Esophagus muscularis mucosa (tissue), 4 donors: Measurements from ENCODE around the gene GRID1.

Source experiments
- CTCF ChIP-seq, 3 experiments: fragments of 200-600 bp in 2 of 3; fragments of 450-650 bp in 1 of 3; sonication (generic) in 2 of 3; IDR thresholded peaks; one replicate each; pipeline ENCODE4 v1.5.1; 2017 to 2019; ENCODE audit warnings: antibody characterized with exemption in 3 of 3, mild to moderate bottlenecking in 2 of 3, moderate library complexity in 1 of 3
- EP300 ChIP-seq: sonication (generic); formaldehyde crosslinking; IDR thresholded peaks from one replicate; pipeline ENCODE4 v1.6.1; 2017; ENCODE audit warnings: antibody characterized with exemption
- POLR2A ChIP-seq: fragments of 450-650 bp; IDR thresholded peaks from one replicate; pipeline ENCODE4 v1.6.1; 2017; ENCODE audit warnings: antibody characterized with exemption, moderate library complexity, mild to moderate bottlenecking, low read depth

GRCh38 chr10:85978566-85979358, 387.8 kb downstream of the GRID1 start:
- TF ChIP-seq POLR2A (no peak), CTCF (IDR thresholded peaks at IDR 0.05) (no peak), EP300 (no peak)
